Upper lobe of right lung (tissue), 1 donor: ENCODE measurements around the gene CLEC12A. TPM values are rescaled to one million over a fixed set of nuclear protein-coding genes. Genes with fewer than 3 reads are reported as not detected.
"Not testable (repeated sequence)": the region's sequence is repeated elsewhere in the genome, so short reads cannot be mapped to it uniquely, and the experiment has no call there.

Experiments used
- ATAC-seq: fragments of 200-7000 bp; cut with Tn5 transposase; one replicate; pipeline ENCODE4 v1.9.1; 2020; ENCODE audit warnings: mild to moderate bottlenecking, moderate library complexity
- DNase-seq: peaks from one replicate; pipeline ENCODE4 v3.0.0-alpha.2; 2020
- H3K27ac ChIP-seq: fragments of 200-600 bp; one replicate; pipeline ENCODE4 v1.8.0; 2022
- H3K27me3 ChIP-seq: fragments of 200-600 bp; one replicate; pipeline ENCODE4 v1.8.0; 2022; ENCODE audit warnings: mild to moderate bottlenecking
- H3K36me3 ChIP-seq: fragments of 200-600 bp; one replicate; pipeline ENCODE4 v1.8.0; 2022
- H3K4me1 ChIP-seq: fragments of 200-600 bp; one replicate; pipeline ENCODE4 v1.8.0; 2022
- H3K4me3 ChIP-seq: fragments of 200-600 bp; one replicate; pipeline ENCODE4 v1.8.0; 2022; ENCODE audit warnings: mild to moderate bottlenecking
- H3K9me3 ChIP-seq: fragments of 200-600 bp; one replicate; pipeline ENCODE4 v1.8.0; 2022
- CTCF ChIP-seq: fragments of 200-600 bp; IDR thresholded peaks from one replicate; pipeline ENCODE4 v1.8.0; 2022; ENCODE audit warnings: antibody characterized with exemption
- intact Hi-C: fragments of 100-400 bp; cut with DNase I; formaldehyde crosslinking; loops from one replicate; pipeline ENCODE4 v1.11.0; 2022
- total RNA-seq: library from RNA; stranded (reverse); fragmentation: NEBNext Ultra II Directional; extraction: Animal tissue kit (Norgen Biotek cat#: 25700); gene quantifications from one replicate; pipeline ENCODE4 v1.2.1, GENCODE V29; 2021
- donor health status: DM: no; HTN: yes; CAD: no; lungs with severe emphysema.

The CLEC12A gene
- total RNA-seq, 1 donor from 2014 or later, result 43.4 TPM

- no peak overlapping the region for H3K27ac ChIP-seq
- DNase-seq, result no peak
Measured at GRCh38 chr12:10015450-10015849, 44.2 kb downstream of the CLEC12A start.

GRCh38 chr12:10016881-10017280 lies 45.7 kb downstream of the CLEC12A start:
- H3K27me3 ChIP-seq, result no peaks in the 10 kb centered on the region
- H3K27ac ChIP-seq, result no peak overlapping the region
- no peak overlapping the region for H3K4me3 ChIP-seq
- ATAC-seq (no peak), DNase-seq (no peak)
- intact Hi-C loops, result no loop called here
- no peaks in the 10 kb centered on the region for H3K36me3 ChIP-seq
- no peaks in the 10 kb centered on the region for H3K9me3 ChIP-seq
- TF ChIP-seq CTCF, result no peak
- H3K4me1 ChIP-seq, result no peaks in the 10 kb centered on the region

More at GRCh38 chr12:10015450-10015849, 44.2 kb downstream of the CLEC12A start:
- no peaks in the 10 kb centered on the region for H3K9me3 ChIP-seq
- no peaks in the 10 kb centered on the region for H3K36me3 ChIP-seq
- ATAC-seq, result no peak
- intact Hi-C loops, result no loop called here
- H3K27me3 ChIP-seq, result no peaks in the 10 kb centered on the region
- H3K4me3 ChIP-seq, result no peak overlapping the region
- H3K4me1 ChIP-seq, result no peaks in the 10 kb centered on the region
- no peak for TF ChIP-seq CTCF

GRCh38 chr12:10018386-10018785 lies 47.2 kb downstream of the CLEC12A start:
- no peak overlapping the region for H3K4me3 ChIP-seq
- ATAC-seq (no peak), DNase-seq (no peak)
- no peaks in the 10 kb centered on the region for H3K27me3 ChIP-seq
- no peaks in the 10 kb centered on the region for H3K9me3 ChIP-seq
- intact Hi-C loops, result no loop called here
- no peaks in the 10 kb centered on the region for H3K4me1 ChIP-seq
- H3K36me3 ChIP-seq, result no peaks in the 10 kb centered on the region
- H3K27ac ChIP-seq, result no peak overlapping the region
- no peak for TF ChIP-seq CTCF

GRCh38 chr12:10021342-10021741 lies 50.1 kb downstream of the CLEC12A start:
- Histone ChIP-seq H3K4me1 (no peaks in the 10 kb centered on the region), H3K36me3 (no peaks in the 10 kb centered on the region), H3K27me3 (no peaks in the 10 kb centered on the region), H3K9me3 (no peaks in the 10 kb centered on the region), H3K4me3 (no peak overlapping the region), H3K27ac (no peak overlapping the region)
- intact Hi-C loops, result no loop called here
- ATAC-seq (no peak), DNase-seq (no peak)
- TF ChIP-seq CTCF, result no peak

GRCh38 chr12:10025236-10025635 lies 54.0 kb downstream of the CLEC12A start:
- Histone ChIP-seq H3K27ac (no peak overlapping the region), H3K27me3 (no peaks in the 10 kb centered on the region), H3K9me3 (no peaks in the 10 kb centered on the region), H3K36me3 (no peaks in the 10 kb centered on the region), H3K4me3 (no peak overlapping the region), H3K4me1 (no peaks in the 10 kb centered on the region)
- no peak for DNase-seq
- no peak for TF ChIP-seq CTCF
- ATAC-seq, result peak; percentile 58
- intact Hi-C loops, result no loop called here

- H3K9me3 ChIP-seq, intact Hi-C loops, H3K27me3 ChIP-seq, DNase-seq, H3K4me3 ChIP-seq, H3K36me3 ChIP-seq, H3K4me1 ChIP-seq, ATAC-seq, H3K27ac ChIP-seq: not testable (repeated sequence)
Measured at GRCh38 chr12:10026666-10027065, 55.5 kb downstream of the CLEC12A start.
